Transverse colon (tissue), 4 donors: ENCODE results near the gene PAGE4. TPM values are rescaled to one million over a fixed set of nuclear protein-coding genes. Genes with fewer than 3 reads are reported as not detected.

Experiments used
- total RNA-seq, 4 donors: library from RNA; depleted of rRNA; stranded (reverse); fragments of >200 nt; gene quantifications; one replicate each; pipeline ENCODE4 v1.1.0, GENCODE V29; 2016

PAGE4 gene
- total RNA-seq, 4 donors from 2014 or later = not detected

Other genes starting within 250 kb of the PAGE4 start
- not detected for gene GAGE12H, start 249.4 kb upstream of the PAGE4 start, total RNA-seq
- gene GAGE2A, start 239.8 kb upstream of the PAGE4 start, total RNA-seq = not detected
- not detected for gene GAGE1, start 230.3 kb upstream of the PAGE4 start, total RNA-seq
- gene PAGE1, start 133.3 kb upstream of the PAGE4 start, total RNA-seq = not detected
- 1 to 10 TPM in 2 of 4 donors, under 1 TPM in 1, not detected in 1; 0.40 to 2.6 (median 1.6) TPM for gene USP27X, start 50.2 kb downstream of the PAGE4 start, total RNA-seq
- 1 to 10 TPM; 3.7 to 8.2 (median 5.5) TPM for gene CLCN5, start 93.3 kb downstream of the PAGE4 start, total RNA-seq